Measurements from ENCODE around the gene SAMM50.

SAMM50 gene

GRCh38 chr22:43919106-43919973, 35.9 kb upstream of the SAMM50 start:
- peak; percentile 41 for DNase-seq (ENCODE audit: low read depth)
- no peak for TF ChIP-seq CTCF (IDR thresholded peaks at IDR 0.05; ENCODE audit: insufficient read depth, low read depth, low read length, missing control alignments)
- H3K4me3 ChIP-seq (ENCODE audit: low read length), result no peak overlapping the region

- peak; percentile 31 for DNase-seq (ENCODE audit: low read depth)
- H3K4me3 ChIP-seq (ENCODE audit: low read length), result no peak overlapping the region
- no peak for TF ChIP-seq CTCF (IDR thresholded peaks at IDR 0.05; ENCODE audit: insufficient read depth, low read depth, low read length, missing control alignments)
These were observed 33.9 kb upstream of the SAMM50 start for GRCh38 chr22:43921370-43921769.

- DNase-seq (ENCODE audit: low read depth), result no peak
- TF ChIP-seq CTCF (IDR thresholded peaks at IDR 0.05; ENCODE audit: insufficient read depth, low read depth, low read length, missing control alignments), result no peak
- H3K4me3 ChIP-seq (ENCODE audit: low read length), result no peak overlapping the region
These were observed 33.1 kb upstream of the SAMM50 start for GRCh38 chr22:43922123-43922522.

- H3K4me3 ChIP-seq (ENCODE audit: low read length), result peak overlapping the region; percentile 25
- no peak for TF ChIP-seq CTCF (IDR thresholded peaks at IDR 0.05; ENCODE audit: insufficient read depth, low read depth, low read length, missing control alignments)
- no peak for DNase-seq (ENCODE audit: low read depth)
These were observed 32.1 kb upstream of the SAMM50 start for GRCh38 chr22:43923191-43923590.

GRCh38 chr22:43923631-43924464, 31.4 kb upstream of the SAMM50 start, which contains the start of gene PNPLA3:
Gene PNPLA3, plus strand, starts transcription at chr22:43923805. Its CDS starts 107 bp downstream, at chr22:43923912.
- peak; percentile 92 for DNase-seq (ENCODE audit: low read depth)
- TF ChIP-seq CTCF (IDR thresholded peaks at IDR 0.05; ENCODE audit: insufficient read depth, low read depth, low read length, missing control alignments), result no peak
- H3K4me3 ChIP-seq (ENCODE audit: low read length), result peak within 1 kb of the TSS; percentile 62

GRCh38 chr22:43924877-43925276, 30.4 kb upstream of the SAMM50 start:
- no peak for TF ChIP-seq CTCF (IDR thresholded peaks at IDR 0.05; ENCODE audit: insufficient read depth, low read depth, low read length, missing control alignments)
- no peak for DNase-seq (ENCODE audit: low read depth)
- H3K4me3 ChIP-seq (ENCODE audit: low read length), result peak overlapping the region; percentile 43
